Measurements from ENCODE around the gene PKD1. TPM values are rescaled to one million over a fixed set of nuclear protein-coding genes. Genes with fewer than 3 reads are reported as not detected.

The PKD1 gene
- total and polyA plus RNA-seq, 2 donors (not counting 1 experiment from before 2014, with no cell fraction given) = 100 to 116 TPM

DNA sequence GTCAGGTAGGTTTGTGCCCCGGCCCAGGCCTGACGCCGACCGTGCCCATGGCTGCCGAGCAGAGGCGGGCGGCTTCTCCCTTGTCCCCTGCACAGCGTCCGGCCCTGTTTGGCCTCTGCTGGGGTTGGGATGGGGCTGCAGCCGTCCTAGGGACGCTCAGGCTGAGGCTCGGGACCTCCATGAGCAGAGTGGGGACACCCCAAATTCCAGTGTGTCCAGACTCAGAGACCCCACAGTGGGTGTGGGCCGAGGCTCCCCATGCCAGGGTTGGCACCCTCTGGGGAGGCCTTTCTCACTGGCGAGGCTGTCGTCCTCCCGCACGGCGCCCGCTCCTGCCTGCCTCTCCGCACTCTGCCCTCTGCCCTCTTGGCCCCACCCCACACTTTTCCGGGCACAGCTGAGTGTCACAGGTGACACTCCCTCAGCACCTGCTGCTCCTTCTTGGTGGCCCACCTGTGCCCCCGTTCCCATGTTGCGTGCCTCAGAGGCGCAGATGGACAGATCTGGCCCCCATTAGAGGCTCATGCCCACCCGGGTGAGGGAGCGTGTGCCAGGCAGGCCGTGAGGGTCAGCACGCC is 36.0 kb upstream of the PKD1 start:
- H3K27ac Mint-ChIP-seq = no peak overlapping the region
- TF ChIP-seq, protein P1, sequence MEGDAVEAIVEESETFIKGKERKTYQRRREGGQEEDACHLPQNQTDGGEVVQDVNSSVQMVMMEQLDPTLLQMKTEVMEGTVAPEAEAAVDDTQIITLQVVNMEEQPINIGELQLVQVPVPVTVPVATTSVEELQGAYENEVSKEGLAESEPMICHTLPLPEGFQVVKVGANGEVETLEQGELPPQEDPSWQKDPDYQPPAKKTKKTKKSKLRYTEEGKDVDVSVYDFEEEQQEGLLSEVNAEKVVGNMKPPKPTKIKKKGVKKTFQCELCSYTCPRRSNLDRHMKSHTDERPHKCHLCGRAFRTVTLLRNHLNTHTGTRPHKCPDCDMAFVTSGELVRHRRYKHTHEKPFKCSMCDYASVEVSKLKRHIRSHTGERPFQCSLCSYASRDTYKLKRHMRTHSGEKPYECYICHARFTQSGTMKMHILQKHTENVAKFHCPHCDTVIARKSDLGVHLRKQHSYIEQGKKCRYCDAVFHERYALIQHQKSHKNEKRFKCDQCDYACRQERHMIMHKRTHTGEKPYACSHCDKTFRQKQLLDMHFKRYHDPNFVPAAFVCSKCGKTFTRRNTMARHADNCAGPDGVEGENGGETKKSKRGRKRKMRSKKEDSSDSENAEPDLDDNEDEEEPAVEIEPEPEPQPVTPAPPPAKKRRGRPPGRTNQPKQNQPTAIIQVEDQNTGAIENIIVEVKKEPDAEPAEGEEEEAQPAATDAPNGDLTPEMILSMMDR (IDR thresholded peaks at IDR 0.05) = no peak
- TF ChIP-seq EZH2 (IDR thresholded peaks at IDR 0.05; ENCODE audit: borderline replicate concordance, insufficient read depth, low read depth, low read length, poor library complexity, severe bottlenecking) = no peak
- no peaks in the 10 kb centered on the region for H3K27me3 Mint-ChIP-seq
- no peaks in the 10 kb centered on the region for H3K4me1 Mint-ChIP-seq
- no peak overlapping the region for H3K9ac ChIP-seq (ENCODE audit: low read length)
- ATAC-seq (ENCODE audit: low read depth) (no peak), DNase-seq (no peak)
- H3K4me1 ChIP-seq (ENCODE audit: control insufficient read depth in 2 of 2, insufficient read depth in 2 of 2, low read length in 2 of 2) = no peaks in the 10 kb centered on the region
- no peak overlapping the region for H3K4me3 ChIP-seq (ENCODE audit: control extremely low read depth in 1 of 5, extremely low read depth in 1 of 5, insufficient read depth in 1 of 5, low read depth in 2 of 5, low read length in 4 of 5)
- peaks cover 5% of the 10 kb centered on the region for H4K20me1 ChIP-seq (ENCODE audit: control insufficient read depth, insufficient read depth, low read length, poor library complexity, severe bottlenecking)
- 99% methylated on average over 25 of the region's 28 CpGs for WGBS (ENCODE audit: insufficient coverage)
- no peaks in the 10 kb centered on the region for H3K9me3 ChIP-seq (ENCODE audit: control extremely low read depth in 1 of 3, control insufficient read depth in 2 of 3, insufficient read depth in 1 of 3, low read length in 2 of 3)
- H3K9me3 Mint-ChIP-seq (ENCODE audit: insufficient read depth) = no peaks in the 10 kb centered on the region
- ChIA-PET CTCF (no interaction called here), POLR2A (no interaction called here)
- no peaks in the 10 kb centered on the region for H3K27me3 ChIP-seq (replicated peaks in 1 of 4; ENCODE audit: control extremely low read depth in 1 of 4, control insufficient read depth in 3 of 4, insufficient read depth in 4 of 4, low read length in 3 of 4)
- H2AFZ ChIP-seq (ENCODE audit: insufficient read depth, low read depth, low read length, poor library complexity, severe bottlenecking) = no peak overlapping the region
- H3K4me2 ChIP-seq (replicated peaks; ENCODE audit: low read depth, low read length, poor library complexity, severe bottlenecking) = no peak overlapping the region
- peaks cover 29% of the 10 kb centered on the region for H3K79me2 ChIP-seq (ENCODE audit: control insufficient read depth, insufficient read depth, low read length)
- no peak overlapping the region for H3K4me3 Mint-ChIP-seq
- intact Hi-C loops (cut with micrococcal nuclease) = no loop called here
- H3K36me3 ChIP-seq (replicated peaks in 1 of 2; ENCODE audit: control extremely low read depth in 1 of 2, control insufficient read depth in 1 of 2, extremely low read depth in 1 of 2, insufficient read depth in 2 of 2, low read length in 1 of 2) = peaks cover 0 to 40% of the 10 kb centered on the region in 2 experiments
- H3K27ac ChIP-seq (ENCODE audit: low read length in 2 of 2) = no peak overlapping the region

DNA sequence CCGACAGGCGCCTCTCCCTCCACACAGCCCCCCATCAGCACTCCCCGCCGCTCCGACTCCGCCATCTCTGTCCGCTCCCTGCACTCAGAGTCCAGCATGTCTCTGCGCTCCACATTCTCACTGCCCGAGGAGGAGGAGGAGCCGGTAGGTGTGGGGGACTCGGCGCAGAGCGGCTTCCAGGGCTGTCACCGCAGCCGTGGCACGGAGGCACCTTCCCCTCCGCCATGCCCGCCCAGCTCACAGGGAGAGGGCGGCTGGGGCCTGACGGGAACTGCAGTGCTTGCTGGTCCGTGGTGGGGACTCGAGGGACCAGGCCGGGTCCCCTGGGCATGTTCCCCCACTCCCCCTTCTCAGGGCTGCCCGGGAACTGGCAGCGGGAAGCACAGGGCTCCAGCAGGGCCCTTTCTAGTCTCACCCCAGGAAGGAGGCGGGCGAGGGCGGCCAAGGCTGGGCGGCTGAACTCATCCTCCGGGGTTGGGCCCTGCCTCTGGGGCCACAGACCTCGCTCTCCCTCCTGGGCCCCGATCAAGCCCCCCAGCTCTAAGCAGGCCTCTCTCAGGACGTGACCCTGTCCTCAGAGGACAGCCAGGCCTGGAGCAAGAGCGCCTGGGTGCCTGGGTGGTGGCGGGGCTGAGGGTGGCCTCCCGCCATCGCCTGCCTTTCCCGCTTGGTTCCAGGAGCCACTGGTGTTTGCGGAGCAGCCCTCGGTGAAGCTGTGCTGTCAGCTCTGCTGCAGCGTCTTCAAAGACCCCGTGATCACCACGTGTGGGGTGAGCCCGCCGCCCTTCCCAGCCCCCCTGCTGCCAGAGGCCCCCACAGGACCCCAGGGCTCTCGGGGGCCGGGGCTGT is 35.1 kb upstream of the PKD1 start:
- 89% methylated on average over 41 of the region's 47 CpGs for WGBS (ENCODE audit: insufficient coverage)
- Mint-ChIP-seq H3K9me3 (ENCODE audit: insufficient read depth) (no peaks in the 10 kb centered on the region), H3K27ac (no peak overlapping the region), H3K4me3 (no peak overlapping the region), H3K4me1 (no peaks in the 10 kb centered on the region), H3K27me3 (no peaks in the 10 kb centered on the region)
- no peaks in the 10 kb centered on the region for H3K27me3 ChIP-seq (replicated peaks in 1 of 4; ENCODE audit: control extremely low read depth in 1 of 4, control insufficient read depth in 3 of 4, insufficient read depth in 4 of 4, low read length in 3 of 4)
- ChIA-PET CTCF (interaction anchor here (0.6 kb wide), 1 partner anchor 215 kb away, joined by 3 read pairs; no protein-coding TSS in a partner anchor), POLR2A (no interaction called here)
- H2AFZ ChIP-seq (ENCODE audit: insufficient read depth, low read depth, low read length, poor library complexity, severe bottlenecking) = no peak overlapping the region
- no peaks in the 10 kb centered on the region for H3K4me1 ChIP-seq (ENCODE audit: control insufficient read depth in 2 of 2, insufficient read depth in 2 of 2, low read length in 2 of 2)
- TF ChIP-seq EZH2 (IDR thresholded peaks at IDR 0.05; ENCODE audit: borderline replicate concordance, insufficient read depth, low read depth, low read length, poor library complexity, severe bottlenecking) = no peak
- TF ChIP-seq, protein P1 (IDR thresholded peaks at IDR 0.05) = no peak
- H3K27ac ChIP-seq (ENCODE audit: low read length in 2 of 2) = no peak overlapping the region
- DNase-seq = no peak
- no peaks in the 10 kb centered on the region for H3K9me3 ChIP-seq (ENCODE audit: control extremely low read depth in 1 of 3, control insufficient read depth in 2 of 3, insufficient read depth in 1 of 3, low read length in 2 of 3)
- no peak overlapping the region for H3K4me2 ChIP-seq (replicated peaks; ENCODE audit: low read depth, low read length, poor library complexity, severe bottlenecking)
- H3K9ac ChIP-seq (ENCODE audit: low read length) = no peak overlapping the region
- H3K79me2 ChIP-seq (ENCODE audit: control insufficient read depth, insufficient read depth, low read length) = peaks cover 38% of the 10 kb centered on the region
- H3K4me3 ChIP-seq (ENCODE audit: control extremely low read depth in 1 of 5, extremely low read depth in 1 of 5, insufficient read depth in 1 of 5, low read depth in 2 of 5, low read length in 4 of 5) = no peak overlapping the region
- H3K36me3 ChIP-seq (replicated peaks in 1 of 2; ENCODE audit: control extremely low read depth in 1 of 2, control insufficient read depth in 1 of 2, extremely low read depth in 1 of 2, insufficient read depth in 2 of 2, low read length in 1 of 2) = peaks cover 0 to 42% of the 10 kb centered on the region in 2 experiments
- peaks cover 10% of the 10 kb centered on the region for H4K20me1 ChIP-seq (ENCODE audit: control insufficient read depth, insufficient read depth, low read length, poor library complexity, severe bottlenecking)
- intact Hi-C loops (cut with micrococcal nuclease) = no loop called here
- ATAC-seq (ENCODE audit: low read depth) = no peak

All from B cell (primary cell).